GM18868 (cell line): Measurements from ENCODE around the gene SLC15A3.

Experiments used
- ATAC-seq: cut with Tn5 transposase; IDR thresholded peaks from one replicate; pipeline ENCODE4 v1.9.1; 2021; ENCODE audit warnings: mild to moderate bottlenecking, moderate library complexity; ENCODE audit not compliant: unreplicated experiment

Gene SLC15A3

DNA sequence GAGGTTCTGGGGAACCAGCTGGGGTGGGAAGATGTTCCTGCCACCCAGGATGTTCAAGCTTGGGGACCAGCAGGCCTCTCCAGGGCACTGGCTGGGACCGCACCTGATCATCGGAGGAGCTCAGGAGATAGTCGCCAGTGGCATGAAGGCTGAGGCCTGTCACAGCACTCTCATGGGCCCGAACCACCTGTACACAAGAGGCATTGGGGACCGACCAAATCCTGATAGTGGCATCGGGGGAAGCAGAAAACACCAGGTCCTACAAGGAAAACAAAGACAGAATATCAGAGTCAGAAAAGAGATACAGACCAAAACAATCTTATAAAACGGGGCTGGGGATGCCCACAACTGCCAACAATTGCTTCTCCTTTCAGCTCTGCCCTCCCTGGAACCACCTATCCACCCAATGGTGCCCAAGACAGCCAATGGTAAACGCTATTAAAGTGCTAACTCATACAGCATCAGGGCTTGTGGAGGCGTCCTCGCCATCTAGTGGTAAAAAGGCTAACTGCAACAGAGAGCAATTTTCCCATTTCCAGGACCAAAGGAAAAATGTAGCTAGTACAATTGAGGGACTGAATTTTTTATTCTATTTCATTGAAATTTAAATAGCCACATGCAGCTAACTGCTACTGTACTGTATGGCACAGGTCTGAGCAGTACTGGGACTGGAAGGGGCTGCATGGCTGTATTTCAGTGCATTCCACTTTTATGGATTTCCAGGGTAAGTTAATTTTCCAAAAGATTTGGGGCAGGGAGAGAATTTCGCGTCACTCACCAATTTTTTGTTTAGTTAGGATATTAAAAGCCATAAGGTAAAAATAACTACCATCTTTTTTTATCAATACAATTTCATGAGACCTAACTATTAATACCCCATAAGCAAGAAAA is 52.7 kb downstream of the SLC15A3 start:
- no peak for ATAC-seq

- ATAC-seq: no peak
These were observed 54.5 kb downstream of the SLC15A3 start for GRCh38 chr11:60897496-60897895.

DNA sequence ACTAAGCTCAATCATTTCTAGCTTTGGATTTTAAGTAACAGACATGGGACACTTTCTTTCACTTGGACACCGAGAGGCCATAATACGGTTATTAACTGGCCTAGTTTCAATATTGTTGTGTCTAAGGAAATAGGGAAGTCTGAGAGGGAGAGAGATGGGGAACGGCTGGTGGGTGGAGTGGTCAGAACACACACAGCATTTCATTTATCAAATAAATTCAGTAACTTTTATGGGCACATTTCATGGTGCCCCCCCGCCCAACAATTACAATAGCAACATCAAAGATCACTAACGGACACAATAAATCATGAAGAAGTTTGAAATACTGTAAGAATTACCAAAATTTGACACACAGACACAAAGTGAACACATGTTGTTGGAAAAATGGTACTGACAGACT is 56.3 kb downstream of the SLC15A3 start:
- no peak for ATAC-seq

GRCh38 chr11:60891103-60891741 is 60.8 kb downstream of the SLC15A3 start:
- no peak for ATAC-seq

GRCh38 chr11:60890696-60891095 is 61.3 kb downstream of the SLC15A3 start:
- ATAC-seq: no peak

GRCh38 chr11:60889869-60890311 is 62.1 kb downstream of the SLC15A3 start:
- ATAC-seq: no peak

DNA sequence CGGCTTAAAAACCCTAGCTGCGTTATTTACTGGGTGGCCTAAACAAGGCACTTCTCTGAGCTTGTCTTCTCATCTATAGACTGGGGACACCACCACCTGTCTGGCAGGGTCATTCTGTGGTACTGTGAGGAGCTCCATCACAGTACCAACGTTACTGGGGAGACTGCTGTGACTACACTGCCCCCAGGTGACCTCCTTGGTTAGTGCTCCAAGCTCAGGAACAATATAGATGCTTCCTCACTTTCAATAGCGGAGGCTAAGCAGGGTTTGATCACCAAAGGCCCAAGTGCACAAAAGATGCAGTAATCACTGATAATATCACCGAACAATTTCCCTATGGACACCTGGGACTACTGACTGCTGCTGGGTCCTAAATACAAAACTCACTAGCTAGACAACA is 64.4 kb downstream of the SLC15A3 start:
- no peak for ATAC-seq
